Mesendoderm (in vitro differentiated cells): ENCODE data around the gene EPHA10.
"Not testable (repeated sequence)": the region's sequence is repeated elsewhere in the genome, so short reads cannot be mapped to it uniquely, and the experiment has no call there.

Source experiments
- DNase-seq: peaks from one replicate; pipeline ENCODE4 v3.0.0; 2013
- H2AK5ac ChIP-seq: 2 replicates; pipeline ENCODE4 v1.6.1; 2013; ENCODE audit warnings: low read length, inconsistent platforms
- H2BK120ac ChIP-seq: 2 replicates; pipeline ENCODE4 v1.6.1; 2013; ENCODE audit warnings: low read depth, mild to moderate bottlenecking, low read length, moderate library complexity, mixed read lengths
- H2BK15ac ChIP-seq: replicated peaks from 2 replicates; pipeline ENCODE4 v1.6.1; 2013; ENCODE audit warnings: low read depth, mild to moderate bottlenecking, moderate library complexity
- H2BK5ac ChIP-seq: 2 replicates; pipeline ENCODE4 v1.6.1; 2013; ENCODE audit warnings: low read length, inconsistent platforms
- H3K18ac ChIP-seq: 2 replicates; pipeline ENCODE4 v1.6.1; 2013; ENCODE audit warnings: mild to moderate bottlenecking, low read length, mixed read lengths
- H3K23ac ChIP-seq: one replicate; pipeline ENCODE4 v1.6.1; 2013; ENCODE audit warnings: low read length
- H3K27ac ChIP-seq: 2 replicates; pipeline ENCODE4 v1.5.1; 2013; ENCODE audit warnings: low read depth, mild to moderate bottlenecking, inconsistent platforms, low read length, moderate library complexity
- H3K27me3 ChIP-seq: 2 replicates; pipeline ENCODE4 v1.6.1; 2013; ENCODE audit warnings: low read length, control low read depth, mild to moderate bottlenecking, inconsistent platforms; ENCODE audit not compliant: insufficient read depth, poor library complexity
- H3K36me3 ChIP-seq: 2 replicates; pipeline ENCODE4 v1.6.1; 2013; ENCODE audit warnings: low read length, inconsistent platforms; ENCODE audit not compliant: control insufficient read depth, insufficient read depth
- H3K4ac ChIP-seq: one replicate; pipeline ENCODE4 v1.6.1; 2013; ENCODE audit warnings: low read depth, mild to moderate bottlenecking, low read length, moderate library complexity
- H3K4me1 ChIP-seq: 2 replicates; pipeline ENCODE4 v1.6.1; 2013; ENCODE audit warnings: low read depth, low read length, inconsistent platforms; ENCODE audit not compliant: control insufficient read depth
- H3K4me2 ChIP-seq: 2 replicates; pipeline ENCODE4 v1.6.1; 2013; ENCODE audit warnings: low read length
- H3K4me3 ChIP-seq: 2 replicates; pipeline ENCODE4 v1.5.1; 2013; ENCODE audit warnings: mild to moderate bottlenecking, low read length
- H3K56ac ChIP-seq: one replicate; pipeline ENCODE4 v1.6.1; 2013; ENCODE audit warnings: low read length
- H3K79me1 ChIP-seq: 2 replicates; pipeline ENCODE4 v1.6.1; 2013; ENCODE audit warnings: low read length, inconsistent platforms
- H3K79me2 ChIP-seq: 2 replicates; pipeline ENCODE4 v1.6.1; 2013; ENCODE audit warnings: mild to moderate bottlenecking, low read length; ENCODE audit not compliant: control insufficient read depth, insufficient read depth
- H3K9ac ChIP-seq: 2 replicates; pipeline ENCODE4 v1.6.1; 2013; ENCODE audit warnings: low read length, inconsistent platforms
- H4K5ac ChIP-seq: one replicate; pipeline ENCODE4 v1.6.1; 2013; ENCODE audit warnings: low read length
- H4K8ac ChIP-seq: one replicate; pipeline ENCODE4 v1.6.1; 2013; ENCODE audit warnings: low read depth, mild to moderate bottlenecking, control low read depth, low read length, moderate library complexity
- WGBS: extraction: QIAGEN DNeasy Blood & Tissue Kit; methylation state at CpG from one replicate; pipeline ENCODE4 v1.1.7; 2013; ENCODE audit warnings: low lambda C conversion rate, missing lambda C conversion rate; ENCODE audit not compliant: insufficient coverage; ENCODE audit errors: extremely low coverage; 5-methylcytosine and 5-hydroxymethylcytosine counted together

The EPHA10 gene

GRCh38 chr1:37746806-37747205, 18.1 kb downstream of the EPHA10 start:
- Histone ChIP-seq H4K8ac (no peak overlapping the region), H2AK5ac (no peak overlapping the region), H3K79me2 (no peaks in the 10 kb centered on the region), H2BK15ac (no peak overlapping the region), H3K23ac (no peak overlapping the region), H3K4me3 (no peak overlapping the region), H3K27me3 (peaks cover 3% of the 10 kb centered on the region), H3K56ac (no peak overlapping the region), H3K79me1 (no peaks in the 10 kb centered on the region), H4K5ac (no peak overlapping the region), H2BK5ac (no peak overlapping the region), H3K27ac (no peak overlapping the region), H3K18ac (no peak overlapping the region), H3K4me2 (no peak overlapping the region), H3K4me1 (no peaks in the 10 kb centered on the region), H3K36me3 (no peaks in the 10 kb centered on the region), H3K9ac (no peak overlapping the region), H2BK120ac (no peak overlapping the region), H3K4ac (no peak overlapping the region)
- no CpG with 5 or more reads among the region's 3 CpGs for WGBS
- no peak for DNase-seq

DNA sequence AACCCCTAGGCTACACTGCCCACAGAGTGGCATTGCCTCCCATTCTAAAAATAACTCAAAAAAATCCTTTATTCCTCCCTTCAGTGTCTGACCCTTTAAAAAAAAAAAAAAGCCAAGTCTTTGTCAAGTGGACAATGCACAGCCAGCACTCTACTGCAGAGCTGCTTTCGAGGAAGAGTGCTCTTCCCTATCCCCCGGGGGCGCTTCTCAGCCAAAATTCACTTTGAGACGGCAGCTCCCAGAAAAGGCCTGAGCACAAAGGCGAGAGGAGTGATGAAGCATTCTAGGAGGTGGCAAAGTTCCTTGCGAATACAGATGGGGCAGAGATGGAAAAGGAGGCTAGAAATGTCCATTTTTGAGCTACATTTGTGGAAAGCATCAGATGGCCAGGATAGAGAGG, 23.3 kb downstream of the EPHA10 start:
- no peak overlapping the region for H3K18ac ChIP-seq
- no peak overlapping the region for H3K4me3 ChIP-seq
- no peak overlapping the region for H2AK5ac ChIP-seq
- no peak overlapping the region for H4K5ac ChIP-seq
- DNase-seq: no peak
- no peak overlapping the region for H2BK15ac ChIP-seq
- H3K36me3 ChIP-seq: no peaks in the 10 kb centered on the region
- no peak overlapping the region for H3K27ac ChIP-seq
- no peaks in the 10 kb centered on the region for H3K27me3 ChIP-seq
- no peak overlapping the region for H2BK120ac ChIP-seq
- no peak overlapping the region for H2BK5ac ChIP-seq
- H3K79me2 ChIP-seq: no peaks in the 10 kb centered on the region
- H4K8ac ChIP-seq: no peak overlapping the region
- no peak overlapping the region for H3K4ac ChIP-seq
- H3K4me2 ChIP-seq: no peak overlapping the region
- H3K4me1 ChIP-seq: no peaks in the 10 kb centered on the region
- no peaks in the 10 kb centered on the region for H3K79me1 ChIP-seq
- no peak overlapping the region for H3K9ac ChIP-seq
- no CpG with 5 or more reads among the region's 6 CpGs for WGBS
- H3K56ac ChIP-seq: no peak overlapping the region
- H3K23ac ChIP-seq: no peak overlapping the region

- Histone ChIP-seq H2BK120ac (no peak overlapping the region), H4K8ac (no peak overlapping the region), H3K36me3 (no peaks in the 10 kb centered on the region), H3K4me3 (no peak overlapping the region), H3K4me2 (no peak overlapping the region), H3K18ac (no peak overlapping the region), H3K79me2 (no peaks in the 10 kb centered on the region), H3K79me1 (no peaks in the 10 kb centered on the region), H3K56ac (no peak overlapping the region), H3K4me1 (no peaks in the 10 kb centered on the region), H2AK5ac (no peak overlapping the region), H3K27ac (no peak overlapping the region), H2BK15ac (no peak overlapping the region), H3K9ac (no peak overlapping the region), H4K5ac (no peak overlapping the region), H3K4ac (no peak overlapping the region), H3K27me3 (no peaks in the 10 kb centered on the region), H3K23ac (no peak overlapping the region), H2BK5ac (no peak overlapping the region)
- no CpG with 5 or more reads among the region's 9 CpGs for WGBS
- no peak for DNase-seq
Observed at GRCh38 chr1:37741130-37741529, 23.8 kb downstream of the EPHA10 start.

GRCh38 chr1:37739222-37739621, 25.7 kb downstream of the EPHA10 start:
- Histone ChIP-seq H3K79me2 (no peaks in the 10 kb centered on the region), H3K36me3 (no peaks in the 10 kb centered on the region), H3K18ac (no peak overlapping the region), H3K56ac (no peak overlapping the region), H3K79me1 (no peaks in the 10 kb centered on the region), H2BK5ac (no peak overlapping the region), H3K23ac (no peak overlapping the region), H2BK120ac (no peak overlapping the region), H3K27ac (no peak overlapping the region), H2BK15ac (no peak overlapping the region), H4K5ac (no peak overlapping the region), H4K8ac (no peak overlapping the region), H3K4me1 (no peaks in the 10 kb centered on the region), H3K4me3 (no peak overlapping the region), H3K27me3 (no peaks in the 10 kb centered on the region), H2AK5ac (no peak overlapping the region), H3K9ac (no peak overlapping the region), H3K4ac (no peak overlapping the region), H3K4me2 (no peak overlapping the region)
- WGBS: no CpG with 5 or more reads among the region's 2 CpGs
- no peak for DNase-seq

- no CpG with 5 or more reads among the region's 4 CpGs for WGBS
- not testable (repeated sequence) for H3K79me2 ChIP-seq, H3K27me3 ChIP-seq, H2BK15ac ChIP-seq, H2BK120ac ChIP-seq, H3K36me3 ChIP-seq, H2BK5ac ChIP-seq, H2AK5ac ChIP-seq, H3K27ac ChIP-seq, H3K56ac ChIP-seq, H3K4me1 ChIP-seq, H4K5ac ChIP-seq, H3K4me2 ChIP-seq, H3K4me3 ChIP-seq, H4K8ac ChIP-seq, H3K18ac ChIP-seq, DNase-seq, H3K4ac ChIP-seq, H3K79me1 ChIP-seq, H3K23ac ChIP-seq, H3K9ac ChIP-seq
Observed at GRCh38 chr1:37738619-37739018, 26.3 kb downstream of the EPHA10 start.

GRCh38 chr1:37737975-37738374, 26.9 kb downstream of the EPHA10 start:
- H3K27me3 ChIP-seq, H4K8ac ChIP-seq, DNase-seq, H3K79me1 ChIP-seq, H2AK5ac ChIP-seq, H2BK5ac ChIP-seq, H2BK120ac ChIP-seq, H3K4me2 ChIP-seq, H4K5ac ChIP-seq, H3K4me3 ChIP-seq, H3K36me3 ChIP-seq, H3K56ac ChIP-seq, H3K79me2 ChIP-seq, H3K23ac ChIP-seq, H3K4me1 ChIP-seq, H3K27ac ChIP-seq, H2BK15ac ChIP-seq, H3K9ac ChIP-seq, H3K18ac ChIP-seq, H3K4ac ChIP-seq: not testable (repeated sequence)
- WGBS: no CpG with 5 or more reads among the region's 7 CpGs
